Measurements from ENCODE around the gene VAPB.
"Not testable (repeated sequence)": the region's sequence is repeated elsewhere in the genome, so short reads cannot be mapped to it uniquely, and the experiment has no call there.

Gene VAPB

GRCh38 chr20:58406422-58407001, 17.5 kb downstream of the VAPB start:
- no peak for DNase-seq

DNA sequence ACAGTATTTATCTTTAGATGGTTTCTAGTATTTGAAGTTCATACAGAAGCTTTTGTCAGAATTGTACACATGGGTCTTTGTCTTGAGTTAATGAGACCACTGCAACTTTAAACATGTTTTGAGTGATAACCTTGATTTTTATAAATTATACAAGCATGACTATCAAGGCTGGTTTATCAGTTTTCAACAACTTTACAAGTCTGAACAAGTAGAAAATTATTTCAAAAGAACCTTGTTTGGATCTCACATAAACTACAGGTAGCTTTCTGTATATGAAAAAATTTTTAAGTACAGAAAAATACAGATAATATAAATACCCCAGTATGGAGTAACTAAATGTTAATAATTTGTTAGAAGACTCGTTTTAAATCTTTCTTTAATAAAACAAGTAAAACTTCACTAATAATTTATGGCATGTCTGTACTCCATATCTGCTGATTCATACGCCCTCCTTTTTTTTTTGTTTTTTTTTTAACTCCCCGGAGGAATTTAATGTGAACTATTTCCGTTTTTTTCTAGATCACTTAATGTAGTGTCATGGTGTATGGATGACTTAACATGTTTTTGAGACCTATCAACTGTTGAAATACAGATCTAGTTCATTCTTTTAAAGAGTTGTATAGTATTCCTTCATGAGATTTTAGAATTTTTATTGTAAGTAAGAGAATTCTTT, 18.3 kb downstream of the VAPB start:
- DNase-seq = no peak

DNA sequence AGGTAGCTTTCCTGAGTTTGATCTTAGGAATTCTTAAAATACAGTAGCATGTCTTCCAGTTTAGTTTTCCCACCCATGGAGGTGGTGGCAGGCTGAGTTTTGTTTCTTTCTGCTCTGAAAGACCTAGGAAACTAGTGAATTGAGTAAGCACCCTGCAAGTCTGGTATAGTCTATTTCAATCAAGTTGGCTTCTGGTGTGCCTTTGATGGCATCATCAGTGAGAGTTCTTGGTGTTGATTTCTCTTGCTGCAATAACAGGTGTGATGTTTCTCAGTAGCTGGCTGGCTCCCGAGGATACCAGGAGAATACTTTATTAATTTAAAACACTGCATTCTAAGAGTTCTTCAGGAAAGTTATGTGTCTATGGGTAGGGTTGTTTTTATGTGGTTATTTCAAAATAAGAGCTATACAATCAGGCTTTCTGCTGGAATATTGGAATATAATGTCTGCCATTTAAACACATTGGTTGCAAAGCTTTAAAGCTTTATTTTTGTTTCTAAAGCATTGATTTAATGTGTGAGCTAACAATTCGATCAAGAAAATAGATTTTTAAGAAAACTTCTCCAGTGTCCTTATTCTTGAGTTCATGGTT, 19.0 kb downstream of the VAPB start:
- no peak for DNase-seq

DNA sequence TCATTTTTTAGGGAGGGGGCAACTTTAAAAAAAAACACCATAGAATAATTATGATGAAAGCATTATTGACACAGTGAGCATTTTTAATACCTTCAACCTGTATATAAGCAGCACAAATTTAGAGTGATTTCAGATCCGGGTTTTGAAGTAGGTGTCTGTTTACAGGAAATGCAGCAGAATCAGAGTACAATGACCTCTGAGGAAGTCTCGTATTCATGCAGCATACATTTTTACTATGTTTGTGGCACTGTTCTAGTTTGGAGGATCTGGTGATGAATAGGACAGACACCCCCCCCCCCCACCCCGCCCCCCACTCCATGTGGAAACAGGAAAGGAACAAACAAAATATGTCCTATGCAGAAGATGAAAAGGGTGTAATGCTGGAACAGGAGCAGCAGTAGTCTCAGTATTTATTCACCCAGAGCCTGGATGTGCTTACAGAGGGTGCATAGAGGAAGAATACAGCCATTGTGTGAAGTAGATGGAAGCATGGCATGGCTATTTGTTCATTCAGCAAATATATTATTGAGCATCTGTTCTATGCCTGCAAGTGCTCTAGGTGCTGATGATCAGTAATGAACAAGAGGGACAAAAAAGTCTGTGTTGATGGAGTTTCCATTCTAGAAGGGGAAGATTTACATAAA, 19.7 kb downstream of the VAPB start:
- peak in 5 of 56 donors; percentile 3 to 14 (median 7) for DNase-seq

DNA sequence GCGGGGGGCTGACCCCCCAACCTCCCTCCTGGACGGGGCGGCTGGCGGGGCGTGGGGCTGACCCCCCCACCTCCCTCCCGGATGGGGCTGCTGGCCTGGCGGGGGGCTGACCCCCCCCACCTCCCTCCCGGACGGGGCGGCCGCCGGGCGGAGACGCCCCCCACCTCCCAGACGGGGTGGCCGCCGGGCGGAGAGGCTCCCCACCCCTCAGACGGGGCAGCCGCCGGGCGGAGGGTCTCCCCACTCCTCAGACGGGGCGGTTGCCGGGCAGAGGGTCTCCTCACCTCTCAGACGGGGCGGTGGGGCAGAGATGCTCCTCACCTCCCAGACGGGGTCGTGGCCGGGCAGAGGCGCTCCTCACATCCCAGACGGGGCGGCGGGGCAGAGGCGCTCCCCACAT, 25.2 kb downstream of the VAPB start:
- not testable (repeated sequence) for DNase-seq

DNA sequence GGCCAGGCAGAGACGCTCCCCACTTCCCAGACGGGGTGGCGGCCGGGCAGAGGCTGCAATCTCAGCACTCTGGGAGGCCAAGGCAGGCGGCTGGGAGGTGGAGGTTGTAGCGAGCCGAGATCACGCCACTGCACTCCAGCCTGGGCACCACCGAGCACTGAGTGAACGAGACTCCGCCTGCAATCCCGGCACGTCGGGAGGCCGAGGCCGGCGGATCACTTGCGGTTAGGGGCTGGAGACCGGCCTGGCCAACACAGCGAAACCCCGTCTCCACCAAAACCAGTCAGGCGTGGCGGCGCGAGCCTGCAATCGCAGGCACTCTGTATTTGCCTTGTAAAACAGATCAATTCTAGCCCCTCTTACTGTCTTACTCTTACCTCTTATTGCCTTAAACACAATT, 25.8 kb downstream of the VAPB start:
- DNase-seq = not testable (repeated sequence)

- no peak for DNase-seq
Measured at GRCh38 chr20:58416057-58416456, 27.0 kb downstream of the VAPB start.

- DNase-seq = no peak
Measured at GRCh38 chr20:58416835-58417234, 27.8 kb downstream of the VAPB start.

- no peak for DNase-seq
Measured at GRCh38 chr20:58417438-58417837, 28.4 kb downstream of the VAPB start.

GRCh38 chr20:58418949-58419748, 30.1 kb downstream of the VAPB start:
- DNase-seq = no peak

GRCh38 chr20:58420798-58421496, 31.9 kb downstream of the VAPB start:
- no peak for DNase-seq

- no peak for DNase-seq
Measured at GRCh38 chr20:58421497-58421850, 32.4 kb downstream of the VAPB start.

DNA sequence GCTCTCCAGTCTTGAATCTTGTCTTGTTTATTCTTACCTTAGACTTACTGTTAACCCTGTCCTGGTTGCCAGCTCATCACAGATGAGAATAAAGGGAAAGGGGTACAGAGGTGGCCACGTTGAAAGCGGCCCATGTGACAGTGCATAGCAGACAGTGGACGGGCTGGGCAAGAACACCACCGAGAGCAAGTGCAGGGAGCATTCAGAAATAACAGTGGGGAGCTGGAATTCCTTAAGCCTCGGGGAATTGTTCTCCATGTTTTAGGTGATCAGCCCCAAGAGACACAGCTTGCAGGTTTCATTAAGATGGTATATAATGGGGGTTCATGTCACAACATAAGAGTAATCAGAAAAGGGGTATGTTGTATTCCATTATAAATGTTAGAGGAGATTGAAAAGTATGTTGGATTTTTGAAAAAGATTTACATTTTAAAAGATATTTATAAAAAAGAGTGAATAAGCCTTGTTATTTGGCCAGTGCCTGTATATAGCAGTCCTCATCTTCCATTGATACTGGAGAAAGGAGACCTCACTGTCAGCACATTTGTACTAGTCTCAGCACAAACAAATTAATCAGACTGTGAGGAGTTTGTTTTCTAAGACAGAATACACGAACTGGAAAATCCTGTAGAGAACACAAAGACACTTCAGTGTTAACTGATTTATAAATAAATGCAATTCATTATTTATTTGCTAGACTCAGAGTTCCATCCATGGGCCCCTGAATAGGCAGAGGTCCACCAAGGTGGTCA, 35.4 kb downstream of the VAPB start:
- no peak for DNase-seq

GRCh38 chr20:58427571-58427970, 38.5 kb downstream of the VAPB start:
- not testable (repeated sequence) for DNase-seq

- DNase-seq = no peak
Measured at GRCh38 chr20:58428364-58428763, 39.3 kb downstream of the VAPB start.

DNA sequence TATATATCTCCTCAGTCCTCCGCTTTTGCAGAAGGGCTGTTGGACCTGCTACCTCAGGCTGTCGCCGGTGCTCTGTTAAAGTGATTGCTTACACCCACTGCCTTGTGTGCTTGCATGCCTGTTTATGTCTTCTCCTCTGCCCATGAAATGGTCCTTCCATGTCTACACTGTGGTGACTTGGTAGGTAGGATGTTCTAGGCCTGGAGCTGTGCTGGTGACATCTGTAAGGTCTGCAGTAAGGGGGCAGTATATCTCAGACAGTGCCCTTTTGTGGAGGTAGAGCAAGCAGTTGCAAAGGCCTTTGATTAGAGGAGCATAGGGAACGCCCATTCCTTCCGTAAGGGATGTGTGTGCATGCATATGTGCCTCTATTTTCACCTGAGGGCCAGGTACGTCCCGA, 40.3 kb downstream of the VAPB start:
- DNase-seq = no peak

GRCh38 chr20:58431134-58431533, 42.1 kb downstream of the VAPB start:
- no peak for DNase-seq

- DNase-seq = no peak
Measured at GRCh38 chr20:58432186-58432954, 43.3 kb downstream of the VAPB start.

GRCh38 chr20:58433029-58433647, 44.1 kb downstream of the VAPB start:
- DNase-seq = no peak

All from nucleus accumbens (tissue), 56 donors.